ENCODE data around the gene B3GAT1. TPM values are rescaled to one million over a fixed set of nuclear protein-coding genes. Genes with fewer than 3 reads are reported as not detected.

Gene B3GAT1
- total RNA-seq, 1 donor from 2014 or later, result 1.4 TPM

- DNase-seq (no peak), ATAC-seq (no peak)
- TF ChIP-seq CTCF (IDR thresholded peaks at IDR 0.05), result no peak
- intact Hi-C loops (cut with DNase I), result no loop called here
- Histone ChIP-seq H3K4me3 (no peak overlapping the region), H3K27ac (no peak overlapping the region), H3K9me3 (no peaks in the 10 kb centered on the region), H3K36me3 (no peaks in the 10 kb centered on the region), H3K4me1 (no peaks in the 10 kb centered on the region), H3K27me3 (ENCODE audit: low read depth) (peaks cover 18% of the 10 kb centered on the region)
Observed at GRCh38 chr11:134401825-134402809, 9.9 kb downstream of the B3GAT1 start.

GRCh38 chr11:134399996-134400395 is 12.0 kb downstream of the B3GAT1 start:
- ATAC-seq (no peak), DNase-seq (no peak)
- intact Hi-C loops (cut with DNase I), result no loop called here
- H3K27ac ChIP-seq, result no peak overlapping the region
- no peak overlapping the region for H3K4me3 ChIP-seq
- no peaks in the 10 kb centered on the region for H3K4me1 ChIP-seq
- no peaks in the 10 kb centered on the region for H3K36me3 ChIP-seq
- no peak for TF ChIP-seq CTCF (IDR thresholded peaks at IDR 0.05)
- H3K27me3 ChIP-seq (ENCODE audit: low read depth), result peaks cover 4% of the 10 kb centered on the region
- H3K9me3 ChIP-seq, result no peaks in the 10 kb centered on the region

- no peak for ATAC-seq
- no peak for DNase-seq
- no peak overlapping the region for H3K27ac ChIP-seq
Observed at GRCh38 chr11:134399293-134399654, 12.8 kb downstream of the B3GAT1 start.

GRCh38 chr11:134398644-134399292 is 13.3 kb downstream of the B3GAT1 start:
- no peak for ATAC-seq
- intact Hi-C loops (cut with DNase I), result no loop called here
- Histone ChIP-seq H3K9me3 (no peaks in the 10 kb centered on the region), H3K27me3 (ENCODE audit: low read depth) (peaks cover 4% of the 10 kb centered on the region), H3K36me3 (no peaks in the 10 kb centered on the region), H3K4me3 (no peak overlapping the region), H3K4me1 (no peaks in the 10 kb centered on the region), H3K27ac (no peak overlapping the region)
- no peak for DNase-seq
- TF ChIP-seq CTCF (IDR thresholded peaks at IDR 0.05), result no peak

More at GRCh38 chr11:134399293-134399654, 12.8 kb downstream of the B3GAT1 start:
- Histone ChIP-seq H3K9me3 (no peaks in the 10 kb centered on the region), H3K4me3 (no peak overlapping the region), H3K4me1 (no peaks in the 10 kb centered on the region), H3K36me3 (no peaks in the 10 kb centered on the region), H3K27me3 (ENCODE audit: low read depth) (peaks cover 4% of the 10 kb centered on the region)
- TF ChIP-seq CTCF (IDR thresholded peaks at IDR 0.05), result no peak
- intact Hi-C loops (cut with DNase I), result no loop called here

- no peaks in the 10 kb centered on the region for H3K9me3 ChIP-seq
- TF ChIP-seq CTCF (IDR thresholded peaks at IDR 0.05), result no peak
- DNase-seq, result no peak
- H3K4me3 ChIP-seq, result no peak overlapping the region
- no peak overlapping the region for H3K27ac ChIP-seq
- ATAC-seq, result peak in 1 of 2 donors; percentile 47
- intact Hi-C loops (cut with DNase I), result no loop called here
- H3K27me3 ChIP-seq (ENCODE audit: low read depth), result peaks cover 4% of the 10 kb centered on the region
- H3K4me1 ChIP-seq, result no peaks in the 10 kb centered on the region
- no peaks in the 10 kb centered on the region for H3K36me3 ChIP-seq
Observed at GRCh38 chr11:134398079-134398444, 14.0 kb downstream of the B3GAT1 start.
